ENCODE measurements around the gene HNRNPU. TPM values are rescaled to one million over a fixed set of nuclear protein-coding genes. Genes with fewer than 3 reads are reported as not detected.

HNRNPU gene
- total RNA-seq, 1 donor from 2014 or later: 183 TPM

DNA sequence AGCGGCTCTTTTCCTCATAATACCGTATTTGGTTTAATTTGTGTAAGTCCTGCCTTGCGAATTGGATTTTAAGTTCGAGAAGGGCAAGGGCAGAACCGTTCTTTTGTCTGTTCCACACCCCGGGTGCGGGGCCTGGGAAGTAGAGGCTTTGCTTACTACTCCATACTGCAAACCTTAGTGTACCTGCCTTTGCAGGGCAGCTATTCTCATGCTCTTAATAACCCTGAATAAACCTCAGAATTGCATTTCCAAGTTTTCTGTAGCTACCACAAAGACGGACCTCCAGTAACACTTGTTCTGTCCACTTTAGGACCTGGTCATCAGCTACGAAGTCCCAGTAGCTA is 657 bp upstream of the HNRNPU start:
- ATAC-seq (no peak), DNase-seq (peak; percentile 39)
- intact Hi-C loops (cut with micrococcal nuclease): no loop called here

- ATAC-seq: peak; percentile 56
- DNase-seq: peak; percentile 69
- intact Hi-C loops (cut with micrococcal nuclease): no loop called here
Observed at GRCh38 chr1:244863491-244864252, 671 bp downstream of the HNRNPU start.

DNA sequence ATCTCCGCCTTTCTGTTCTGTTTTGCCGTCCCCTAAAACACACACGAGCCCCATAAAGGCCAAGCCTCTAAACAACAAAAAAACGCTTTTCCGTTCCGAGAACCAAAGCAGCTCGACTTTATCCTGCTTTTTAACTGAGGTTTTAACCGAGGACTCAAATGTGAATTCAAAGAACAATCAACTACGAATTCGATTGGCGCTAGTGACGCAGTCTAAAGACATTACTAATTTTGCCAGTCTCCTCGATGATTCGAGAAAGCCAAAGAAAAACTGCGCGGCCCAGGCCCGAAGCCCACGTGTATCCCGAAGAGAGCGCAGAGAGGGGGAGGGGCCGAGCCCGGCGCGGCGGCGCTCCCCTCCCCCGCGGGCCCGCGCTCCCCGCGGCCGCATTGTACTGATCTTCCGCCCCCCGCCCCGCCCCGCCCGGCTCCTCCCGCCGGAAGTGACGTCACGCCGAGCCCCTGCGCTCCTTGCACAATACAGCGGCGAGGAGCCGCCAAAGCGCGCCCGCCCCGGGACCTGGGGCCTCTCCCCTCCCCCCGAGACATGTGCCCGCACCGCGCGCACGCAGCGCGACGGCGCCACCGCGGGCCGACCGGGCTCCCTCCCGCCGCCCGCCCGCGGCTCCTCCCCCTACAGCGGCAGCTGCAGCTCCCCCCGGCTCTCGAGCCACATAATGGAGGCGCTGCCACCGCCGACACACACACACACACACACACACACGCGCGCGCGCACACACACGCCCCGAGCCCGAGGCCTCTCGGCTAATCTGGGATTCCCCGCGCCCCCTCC is 1.4 kb downstream of the HNRNPU start:
- peak; percentile 80 for ATAC-seq
- DNase-seq: peak; percentile 99
- intact Hi-C loops (cut with micrococcal nuclease): no loop called here

DNA sequence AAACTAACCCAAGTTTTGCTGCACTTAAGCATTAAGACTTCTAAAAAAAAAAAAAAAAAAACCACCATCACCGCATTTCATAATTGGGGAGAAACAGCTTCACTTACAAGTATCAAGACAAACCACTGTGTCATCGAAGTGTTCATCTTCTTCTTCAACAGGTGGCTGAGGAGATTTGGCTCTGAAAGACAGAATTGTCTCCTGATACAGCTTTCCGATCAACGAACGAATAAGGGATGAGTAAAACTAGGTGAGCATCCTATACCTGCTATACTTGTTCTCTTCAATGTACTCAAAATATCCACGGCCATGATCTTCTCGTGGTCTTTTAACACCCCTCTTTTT is 2.0 kb downstream of the HNRNPU start:
- intact Hi-C loops (cut with micrococcal nuclease): no loop called here
- ATAC-seq (no peak), DNase-seq (no peak)

GRCh38 chr1:244861683-244862082 is 2.7 kb downstream of the HNRNPU start:
- intact Hi-C loops (cut with micrococcal nuclease): no loop called here
- no peak for ATAC-seq
- no peak for DNase-seq

- ATAC-seq (no peak), DNase-seq (no peak)
- intact Hi-C loops (cut with micrococcal nuclease): no loop called here
Observed at GRCh38 chr1:244860914-244861610, 3.3 kb downstream of the HNRNPU start.

DNA sequence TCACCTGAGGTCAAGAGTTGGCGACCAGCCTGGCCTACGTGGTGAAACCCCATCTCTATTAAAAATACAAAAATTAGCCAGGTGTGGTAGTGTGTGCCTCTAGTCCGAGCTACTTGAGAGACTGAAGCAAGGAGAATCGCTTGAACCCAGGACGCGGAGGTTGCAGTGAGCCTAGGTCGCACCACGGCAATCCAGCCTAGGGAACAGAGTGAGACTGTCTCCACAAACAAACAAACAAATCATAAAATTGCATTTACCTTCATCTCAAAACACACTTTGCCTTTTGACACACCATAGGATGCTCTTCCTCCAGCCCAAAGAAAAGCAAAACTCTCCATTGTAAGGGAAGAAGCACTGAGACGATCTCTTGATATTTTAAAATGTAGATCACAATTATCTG is 4.3 kb downstream of the HNRNPU start:
- intact Hi-C loops (cut with micrococcal nuclease): no loop called here
- no peak for ATAC-seq
- DNase-seq: no peak

GRCh38 chr1:244858357-244858756 is 6.0 kb downstream of the HNRNPU start:
- intact Hi-C loops (cut with micrococcal nuclease): loop anchor here (10.0 kb wide), 1 partner anchor 186 kb away; no protein-coding TSS in a partner anchor
- ATAC-seq (no peak), DNase-seq (no peak)

- DNase-seq: no peak
- no peak for ATAC-seq
- intact Hi-C loops (cut with micrococcal nuclease): loop anchor here (10.0 kb wide), 1 partner anchor 187 kb away; no protein-coding TSS in a partner anchor
Observed at GRCh38 chr1:244857761-244858160, 6.6 kb downstream of the HNRNPU start.

- ATAC-seq: no peak
- intact Hi-C loops (cut with micrococcal nuclease): loop anchor here (10.0 kb wide), 1 partner anchor 190 kb away; no protein-coding TSS in a partner anchor
- DNase-seq: no peak
Observed at GRCh38 chr1:244854865-244855578, 9.3 kb downstream of the HNRNPU start.

- ATAC-seq (no peak), DNase-seq (no peak)
- intact Hi-C loops (cut with micrococcal nuclease): loop anchor here (10.0 kb wide), 1 partner anchor 191 kb away; no protein-coding TSS in a partner anchor
Observed at GRCh38 chr1:244854166-244854565, 10.2 kb downstream of the HNRNPU start.

GRCh38 chr1:244852694-244853093 is 11.6 kb downstream of the HNRNPU start:
- DNase-seq (no peak), ATAC-seq (no peak)
- intact Hi-C loops (cut with micrococcal nuclease): loop anchor here (10.0 kb wide), 1 partner anchor 192 kb away; no protein-coding TSS in a partner anchor

DNA sequence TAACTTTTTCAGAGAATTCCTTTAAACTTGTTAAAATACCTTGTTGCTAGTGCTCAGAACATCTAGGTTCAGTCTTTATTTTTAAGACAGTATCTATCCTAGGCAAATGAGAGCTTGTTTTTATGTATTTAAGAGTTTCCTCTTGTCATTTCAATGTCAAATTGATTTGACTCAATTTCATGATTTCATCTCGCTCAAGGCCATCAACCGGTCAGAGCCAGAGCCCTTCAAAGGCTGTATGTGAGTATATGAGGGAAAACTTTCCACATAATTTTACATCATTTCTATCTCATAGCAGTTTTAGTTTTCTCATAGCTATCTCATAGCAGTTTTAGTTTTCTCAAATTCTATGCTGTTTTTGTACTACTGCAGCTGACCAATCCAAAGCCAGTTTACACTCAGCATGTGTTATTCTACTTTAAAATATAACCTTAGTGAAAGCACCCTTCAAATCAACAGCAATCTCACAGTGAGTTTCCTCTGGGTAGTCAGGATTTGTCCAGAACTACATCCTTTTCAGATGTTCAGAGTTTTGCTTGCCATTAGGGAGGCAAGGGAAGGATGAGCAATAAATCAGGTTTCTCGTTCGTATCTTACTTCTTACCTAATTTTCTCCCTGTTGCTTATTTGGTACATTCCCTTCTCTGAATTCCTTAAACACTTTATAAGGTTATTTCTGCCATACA is 12.7 kb downstream of the HNRNPU start:
- ATAC-seq (no peak), DNase-seq (no peak)
- intact Hi-C loops (cut with micrococcal nuclease): loop anchor here (10.0 kb wide), 1 partner anchor 193 kb away; no protein-coding TSS in a partner anchor

DNA sequence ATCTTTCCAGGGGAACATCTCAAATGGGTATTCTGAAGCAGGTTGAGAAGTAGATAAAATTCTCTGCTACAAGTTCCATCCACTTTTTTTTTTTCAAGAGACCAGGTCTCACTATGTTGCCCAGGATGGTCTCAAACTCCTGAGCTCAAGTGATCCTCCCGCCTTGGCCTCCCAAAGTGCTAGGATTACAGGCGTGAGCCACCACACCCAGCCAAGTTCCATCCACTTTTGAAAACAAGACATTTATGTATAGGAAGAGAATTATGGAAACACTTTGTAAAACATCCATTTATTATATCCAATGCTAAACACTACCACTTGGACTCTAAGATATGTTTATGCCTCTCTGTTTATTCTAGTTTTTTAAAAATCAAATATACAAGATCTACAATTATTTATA is 13.4 kb downstream of the HNRNPU start:
- no peak for DNase-seq
- ATAC-seq: no peak
- intact Hi-C loops (cut with micrococcal nuclease): loop anchor here (10.0 kb wide), 1 partner anchor 194 kb away; no protein-coding TSS in a partner anchor

- intact Hi-C loops (cut with micrococcal nuclease): loop anchor here (10.0 kb wide), 1 partner anchor 195 kb away; no protein-coding TSS in a partner anchor
- ATAC-seq: peak; percentile 23
- no peak for DNase-seq
Observed at GRCh38 chr1:244850099-244850852, 14.1 kb downstream of the HNRNPU start.

- DNase-seq (no peak), ATAC-seq (no peak)
- intact Hi-C loops (cut with micrococcal nuclease): no loop called here
Observed at GRCh38 chr1:244849189-244849866, 15.0 kb downstream of the HNRNPU start.

GRCh38 chr1:244846653-244847052 is 17.7 kb downstream of the HNRNPU start:
- intact Hi-C loops (cut with micrococcal nuclease): no loop called here
- DNase-seq (no peak), ATAC-seq (no peak)
